ENCODE results near the gene KCNJ10.

KCNJ10 gene

DNA sequence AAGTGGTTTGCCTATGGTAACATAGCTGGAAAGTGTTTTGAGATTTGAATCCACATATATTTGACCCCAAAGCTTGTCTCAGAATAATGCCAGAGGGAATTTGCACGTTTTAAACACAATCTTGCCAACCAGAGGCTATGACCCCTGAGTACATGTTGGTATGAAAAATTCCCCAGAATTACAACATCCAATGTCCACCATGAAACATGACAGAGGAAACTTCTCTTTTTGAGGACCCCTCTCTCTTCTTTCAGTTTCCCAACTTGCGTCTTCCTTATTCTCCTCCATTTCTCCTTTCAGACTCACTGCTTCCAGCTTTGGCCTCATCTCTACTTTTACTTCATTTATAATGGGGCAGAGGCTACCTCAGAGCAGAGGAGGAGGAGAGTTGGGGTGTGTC lies 5.9 kb upstream of the KCNJ10 start:
- Histone ChIP-seq H3K4me2 (ENCODE audit: low read length) (no peak overlapping the region), H3F3A (ENCODE audit: insufficient read depth, low read length) (no peaks in the 10 kb centered on the region), H3K36me3 (ENCODE audit: insufficient read depth, low read length) (no peaks in the 10 kb centered on the region), H2AFZ (ENCODE audit: low read length) (no peak overlapping the region), H3K4me3 (ENCODE audit: low read depth, low read length, poor library complexity, severe bottlenecking) (no peak overlapping the region), H3K27me3 (ENCODE audit: insufficient read depth, low read length) (no peaks in the 10 kb centered on the region), H3K79me2 (ENCODE audit: insufficient read depth, low read length) (no peaks in the 10 kb centered on the region), H4K20me1 (ENCODE audit: insufficient read depth, low read length) (no peaks in the 10 kb centered on the region), H3K9ac (ENCODE audit: low read length) (no peak overlapping the region), H3K9me2 (ENCODE audit: low read depth, low read length) (no peaks in the 10 kb centered on the region), H3K9me3 (ENCODE audit: low read length) (no peaks in the 10 kb centered on the region), H3K4me1 (ENCODE audit: insufficient read depth, low read length, severe bottlenecking) (peaks cover 2% of the 10 kb centered on the region), H3K27ac (ENCODE audit: low read depth, low read length, poor library complexity, severe bottlenecking) (no peak overlapping the region)
- TF ChIP-seq, protein P1, sequence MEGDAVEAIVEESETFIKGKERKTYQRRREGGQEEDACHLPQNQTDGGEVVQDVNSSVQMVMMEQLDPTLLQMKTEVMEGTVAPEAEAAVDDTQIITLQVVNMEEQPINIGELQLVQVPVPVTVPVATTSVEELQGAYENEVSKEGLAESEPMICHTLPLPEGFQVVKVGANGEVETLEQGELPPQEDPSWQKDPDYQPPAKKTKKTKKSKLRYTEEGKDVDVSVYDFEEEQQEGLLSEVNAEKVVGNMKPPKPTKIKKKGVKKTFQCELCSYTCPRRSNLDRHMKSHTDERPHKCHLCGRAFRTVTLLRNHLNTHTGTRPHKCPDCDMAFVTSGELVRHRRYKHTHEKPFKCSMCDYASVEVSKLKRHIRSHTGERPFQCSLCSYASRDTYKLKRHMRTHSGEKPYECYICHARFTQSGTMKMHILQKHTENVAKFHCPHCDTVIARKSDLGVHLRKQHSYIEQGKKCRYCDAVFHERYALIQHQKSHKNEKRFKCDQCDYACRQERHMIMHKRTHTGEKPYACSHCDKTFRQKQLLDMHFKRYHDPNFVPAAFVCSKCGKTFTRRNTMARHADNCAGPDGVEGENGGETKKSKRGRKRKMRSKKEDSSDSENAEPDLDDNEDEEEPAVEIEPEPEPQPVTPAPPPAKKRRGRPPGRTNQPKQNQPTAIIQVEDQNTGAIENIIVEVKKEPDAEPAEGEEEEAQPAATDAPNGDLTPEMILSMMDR (IDR thresholded peaks at IDR 0.05; ENCODE audit: low read length): no peak
- TF ChIP-seq EZH2 (IDR thresholded peaks at IDR 0.05; ENCODE audit: borderline replicate concordance, low read length): no peak

DNA sequence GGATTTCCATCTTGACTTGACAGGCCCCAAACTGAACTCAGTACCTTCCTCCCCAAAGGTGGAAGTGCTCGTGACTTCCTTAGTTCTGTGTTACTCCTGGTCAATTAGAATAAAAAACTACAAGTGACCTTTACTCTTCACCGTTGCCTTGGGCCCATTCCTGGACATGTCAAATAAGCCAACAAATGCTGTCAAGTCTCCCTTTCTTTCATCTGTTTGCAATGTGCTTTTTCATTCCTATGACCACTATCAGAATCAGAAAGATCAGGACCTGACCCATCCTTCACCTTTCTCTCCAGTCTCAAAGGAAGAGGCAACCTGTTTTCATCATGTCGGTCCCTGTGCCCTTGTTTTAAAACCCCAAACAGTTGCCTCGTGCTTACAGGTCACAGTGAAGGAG lies 4.9 kb upstream of the KCNJ10 start:
- Histone ChIP-seq H3K9me3 (ENCODE audit: low read length) (no peaks in the 10 kb centered on the region), H2AFZ (ENCODE audit: low read length) (no peak overlapping the region), H3K79me2 (ENCODE audit: insufficient read depth, low read length) (no peaks in the 10 kb centered on the region), H3K9ac (ENCODE audit: low read length) (no peak overlapping the region), H3F3A (ENCODE audit: insufficient read depth, low read length) (no peaks in the 10 kb centered on the region), H3K4me1 (ENCODE audit: insufficient read depth, low read length, severe bottlenecking) (peaks cover 8% of the 10 kb centered on the region), H4K20me1 (ENCODE audit: insufficient read depth, low read length) (no peaks in the 10 kb centered on the region), H3K4me2 (ENCODE audit: low read length) (no peak overlapping the region), H3K27me3 (ENCODE audit: insufficient read depth, low read length) (no peaks in the 10 kb centered on the region), H3K4me3 (ENCODE audit: low read depth, low read length, poor library complexity, severe bottlenecking) (no peak overlapping the region), H3K36me3 (ENCODE audit: insufficient read depth, low read length) (no peaks in the 10 kb centered on the region), H3K9me2 (ENCODE audit: low read depth, low read length) (no peaks in the 10 kb centered on the region), H3K27ac (ENCODE audit: low read depth, low read length, poor library complexity, severe bottlenecking) (no peak overlapping the region)
- no peak for TF ChIP-seq EZH2 (IDR thresholded peaks at IDR 0.05; ENCODE audit: borderline replicate concordance, low read length)
- TF ChIP-seq, protein P1 (IDR thresholded peaks at IDR 0.05; ENCODE audit: low read length): no peak

DNA sequence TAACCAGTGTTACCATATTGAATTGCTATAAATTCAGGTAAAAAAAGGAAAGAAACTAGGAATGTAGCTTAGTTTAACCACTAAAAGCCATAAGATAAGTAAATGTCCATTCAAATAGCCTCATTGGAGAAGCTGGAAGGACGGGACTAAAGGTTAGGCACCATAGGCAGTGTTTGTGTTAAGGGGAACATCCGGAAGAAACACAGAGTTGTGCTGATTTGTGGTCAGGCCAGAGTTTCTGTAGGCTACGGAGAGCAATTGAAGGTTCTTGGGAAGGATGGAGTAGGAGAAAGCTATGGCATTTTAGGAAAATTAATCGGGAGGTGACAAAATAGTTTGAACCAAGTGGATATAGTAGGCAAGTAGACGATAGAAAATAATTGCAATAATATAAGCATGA lies 1.3 kb upstream of the KCNJ10 start:
- peaks cover 12% of the 10 kb centered on the region for H3K4me1 ChIP-seq (ENCODE audit: insufficient read depth, low read length, severe bottlenecking)
- H3K4me2 ChIP-seq (ENCODE audit: low read length): no peak overlapping the region
- TF ChIP-seq, protein P1 (IDR thresholded peaks at IDR 0.05; ENCODE audit: low read length): no peak
- no peak for TF ChIP-seq EZH2 (IDR thresholded peaks at IDR 0.05; ENCODE audit: borderline replicate concordance, low read length)
- no peaks in the 10 kb centered on the region for H3K9me3 ChIP-seq (ENCODE audit: low read length)
- H3K79me2 ChIP-seq (ENCODE audit: insufficient read depth, low read length): no peaks in the 10 kb centered on the region
- no peak overlapping the region for H3K9ac ChIP-seq (ENCODE audit: low read length)
- H3K4me3 ChIP-seq (ENCODE audit: low read depth, low read length, poor library complexity, severe bottlenecking): no peak overlapping the region
- H3K36me3 ChIP-seq (ENCODE audit: insufficient read depth, low read length): no peaks in the 10 kb centered on the region
- H3F3A ChIP-seq (ENCODE audit: insufficient read depth, low read length): no peaks in the 10 kb centered on the region
- H3K27ac ChIP-seq (ENCODE audit: low read depth, low read length, poor library complexity, severe bottlenecking): no peak overlapping the region
- no peaks in the 10 kb centered on the region for H3K9me2 ChIP-seq (ENCODE audit: low read depth, low read length)
- H3K27me3 ChIP-seq (ENCODE audit: insufficient read depth, low read length): no peaks in the 10 kb centered on the region
- no peaks in the 10 kb centered on the region for H4K20me1 ChIP-seq (ENCODE audit: insufficient read depth, low read length)
- no peak overlapping the region for H2AFZ ChIP-seq (ENCODE audit: low read length)
